Left forelimb (tissue), 1 donor: Measurements from ENCODE around the gene GPR6.

Experiments used
- DNase-seq: peaks from one replicate; pipeline ENCODE4 v3.0.0-alpha.2; 2018; ENCODE audit warnings: low spot score

Gene GPR6

DNA sequence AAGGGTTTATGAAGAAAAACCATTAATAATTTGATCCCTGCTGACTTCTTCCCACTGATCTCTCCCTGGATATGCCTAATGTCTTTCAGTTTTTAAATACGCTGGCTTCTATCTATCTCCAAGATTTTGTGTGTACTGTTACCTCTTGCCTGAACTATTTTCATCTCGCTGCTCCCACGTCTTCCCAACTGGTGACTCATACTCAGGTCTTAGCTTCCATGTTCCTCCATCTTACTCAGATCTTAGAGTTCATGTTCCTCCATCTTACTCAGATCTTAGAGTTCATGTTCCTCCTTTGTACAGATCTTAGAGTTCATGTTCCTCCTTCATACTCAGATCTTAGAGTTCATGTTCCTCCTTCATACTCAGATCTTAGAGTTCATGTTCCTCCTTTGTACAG, 21.6 kb downstream of the GPR6 start:
- no peak for DNase-seq

DNA sequence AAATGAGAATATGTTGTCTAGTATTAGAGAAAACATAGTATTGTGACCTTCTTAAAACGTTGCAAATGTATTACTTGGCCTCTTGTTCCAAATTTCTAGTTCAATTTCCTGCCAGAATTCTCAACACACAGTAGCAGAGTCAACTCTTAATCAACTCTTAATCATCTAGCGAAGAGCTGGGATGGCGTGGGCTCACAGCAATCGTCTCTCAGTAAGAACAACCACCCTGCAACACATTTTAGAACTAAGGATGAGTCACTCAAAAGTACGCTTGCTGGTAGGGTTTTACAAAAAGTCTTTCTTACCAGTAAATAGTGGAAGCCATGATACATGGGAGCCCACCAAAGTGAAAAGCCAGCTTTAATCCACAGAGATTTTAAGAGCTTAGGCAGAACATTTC, 24.6 kb downstream of the GPR6 start:
- DNase-seq = no peak

DNA sequence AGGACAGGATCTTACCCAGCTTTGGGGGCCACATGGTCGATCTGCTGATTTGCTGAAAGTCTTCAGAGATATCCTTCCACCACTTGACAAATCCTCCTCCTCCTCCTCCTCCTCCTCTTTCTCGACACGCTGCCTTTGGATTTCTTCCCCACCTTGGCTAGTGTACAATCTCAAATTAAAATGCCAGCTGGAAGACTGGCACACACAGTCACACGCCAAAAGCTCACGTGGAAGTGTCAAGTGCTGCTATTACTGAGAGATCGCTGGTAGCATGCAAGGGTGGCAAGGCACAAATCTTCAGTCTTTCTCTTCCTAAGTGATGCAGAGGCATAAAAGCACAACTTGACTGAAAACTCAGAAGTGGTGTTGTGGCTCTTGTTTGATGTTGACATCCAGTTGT, 35.3 kb downstream of the GPR6 start:
- DNase-seq = no peak

DNA sequence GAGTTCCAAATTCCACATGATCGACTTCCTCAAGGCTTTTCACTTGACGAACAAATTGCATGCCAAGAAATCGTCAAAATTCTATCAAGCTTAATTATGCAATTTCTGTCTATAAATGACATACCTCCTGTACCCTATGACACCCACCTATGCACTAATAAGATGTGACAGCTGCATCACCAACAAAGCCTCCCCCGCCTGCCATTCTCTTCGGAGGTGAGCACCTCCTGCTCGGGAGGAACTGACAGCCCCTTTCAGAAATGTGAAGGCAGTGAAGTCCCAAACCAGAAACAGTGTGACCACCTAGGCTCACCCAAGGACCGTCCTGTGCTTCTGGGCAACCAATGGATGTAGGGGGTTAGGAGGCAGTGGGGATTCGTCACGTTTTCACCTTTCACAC, 37.1 kb downstream of the GPR6 start:
- no peak for DNase-seq

DNA sequence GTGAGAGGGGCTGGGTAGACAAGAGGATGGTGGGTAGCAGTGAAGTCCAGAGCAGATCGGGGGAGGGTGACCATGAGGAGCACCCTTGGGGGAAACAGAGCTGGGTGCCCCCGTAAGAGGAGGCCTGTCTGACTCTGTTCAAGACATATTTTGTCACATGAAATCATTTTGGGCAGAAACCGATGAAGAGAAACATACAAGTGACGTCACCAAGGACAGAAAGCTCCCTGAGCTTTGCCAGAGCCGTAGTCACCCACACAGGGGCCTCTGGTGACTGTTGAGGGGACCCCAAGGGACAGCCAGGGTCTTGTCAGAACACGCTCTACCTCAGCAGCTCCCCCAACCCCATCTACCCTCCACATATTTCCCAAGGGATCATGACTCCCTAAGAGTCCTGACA, 39.2 kb downstream of the GPR6 start:
- DNase-seq = no peak

DNA sequence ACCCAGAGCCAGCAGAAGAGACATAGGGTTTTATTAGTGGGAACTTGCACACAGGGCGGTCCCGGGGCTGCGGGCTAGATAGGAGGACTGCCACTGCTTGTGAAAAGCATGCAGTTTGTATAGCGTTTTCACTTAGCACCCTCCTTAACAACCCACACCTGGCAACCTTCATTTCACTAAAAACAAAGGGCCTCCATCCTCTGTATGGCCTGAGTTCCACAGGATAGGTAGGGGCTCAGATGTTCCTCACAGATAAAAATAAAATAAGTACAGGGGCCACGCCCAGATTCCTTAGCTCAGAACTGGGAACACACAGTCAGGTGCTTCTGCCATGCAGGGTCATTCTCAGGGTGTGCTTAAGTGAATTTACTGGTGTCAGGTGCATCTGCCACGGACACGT, 39.8 kb downstream of the GPR6 start:
- no peak for DNase-seq

DNA sequence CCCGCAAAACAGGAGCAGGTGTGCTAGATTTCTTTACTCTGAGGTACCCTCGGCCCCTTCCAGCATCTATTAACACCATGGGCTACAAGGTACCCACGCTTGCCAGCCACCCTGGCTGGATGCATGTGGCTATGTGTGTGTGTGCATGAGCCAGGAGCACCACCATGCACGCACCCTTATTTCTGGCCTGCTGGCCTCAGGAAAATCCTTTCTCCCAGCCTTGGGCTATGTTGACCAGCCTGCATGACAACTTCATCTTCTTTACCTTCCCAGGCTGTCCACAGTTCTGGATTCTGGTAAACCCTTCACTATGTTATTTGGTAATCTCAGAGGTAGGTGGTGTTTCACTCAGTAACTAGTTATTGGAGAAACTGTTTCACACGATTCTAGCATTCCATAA, 40.4 kb downstream of the GPR6 start:
- DNase-seq = no peak

DNA sequence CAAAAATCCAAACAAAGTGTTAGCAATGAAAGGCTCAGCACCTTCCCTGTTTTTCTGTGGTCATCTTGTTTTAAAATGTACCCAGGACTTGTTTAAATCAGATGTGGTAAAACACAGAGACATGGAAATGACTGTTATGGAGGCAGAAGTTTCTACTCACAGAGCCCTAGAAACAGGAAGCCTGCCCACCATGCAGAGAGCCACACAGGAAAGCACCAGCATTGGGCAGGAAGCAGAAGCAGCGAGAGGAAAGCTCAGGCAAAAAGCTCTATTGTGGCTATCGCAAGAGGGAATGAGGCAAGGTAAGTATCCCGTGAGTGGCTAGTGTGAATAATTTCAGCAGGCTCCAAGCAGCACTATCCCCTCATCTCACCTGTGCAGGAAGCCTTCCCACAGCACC, 42.8 kb downstream of the GPR6 start:
- DNase-seq = no peak

DNA sequence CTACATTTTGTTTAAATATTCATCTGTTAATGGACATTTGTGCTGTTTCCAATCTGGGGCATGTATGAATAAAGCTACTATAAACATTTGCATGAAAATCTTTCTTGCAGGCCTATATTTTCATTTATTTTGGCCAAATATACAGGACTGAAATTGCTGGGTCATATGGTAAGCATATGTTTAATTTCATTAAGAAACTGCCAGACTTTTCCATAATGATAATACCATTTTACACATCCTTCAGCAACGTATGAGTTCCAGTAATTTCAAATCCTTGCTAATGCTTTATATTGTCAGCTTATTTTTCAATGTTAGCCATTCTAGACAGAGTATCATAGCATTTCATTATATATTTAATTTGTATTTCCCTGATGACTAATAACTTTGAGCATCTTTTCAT, 51.0 kb downstream of the GPR6 start:
- no peak for DNase-seq
